Heart right ventricle (tissue), 16 donors: ENCODE measurements around the gene SIGLEC5. TPM values are rescaled to one million over a fixed set of nuclear protein-coding genes. Genes with fewer than 3 reads are reported as not detected.
A peak's percentile ranks its signal among the peaks of the same experiment; 100 is the strongest.

Experiments used
- ATAC-seq, 8 donors: fragments of 200-7000 bp; cut with Tn5 transposase; one replicate each; pipeline ENCODE4 v1.9.1; 2020; ENCODE audit warnings: mild to moderate bottlenecking in 8 of 8, moderate library complexity in 8 of 8, moderate number of reproducible peaks in 1 of 8
- DNase-seq, 2 donors: peaks; one replicate each; pipeline ENCODE4 v3.0.0-alpha.2; 2020
- H3K27ac ChIP-seq, 10 donors: fragments of 200-600 bp; sonication (generic) in 2 of 10; one replicate each; pipeline versions ENCODE4 v1.5.0 to v1.8.0; 2020 to 2022; ENCODE audit warnings: mild to moderate bottlenecking in 3 of 10
- H3K27me3 ChIP-seq, 7 donors: fragments of 200-600 bp; one replicate each; pipeline ENCODE4 v1.8.0; 2021 to 2022; ENCODE audit warnings: mild to moderate bottlenecking in 2 of 7
- H3K36me3 ChIP-seq, 9 donors: fragments of 200-600 bp; sonication (generic) in 1 of 9; one replicate each; pipeline versions ENCODE4 v1.5.0 to v1.8.0; 2020 to 2022; ENCODE audit warnings: mild to moderate bottlenecking in 2 of 9
- H3K4me1 ChIP-seq, 9 donors: fragments of 200-600 bp; sonication (generic) in 1 of 9; one replicate each; pipeline versions ENCODE4 v1.5.0 to v1.8.0; 2020 to 2022; ENCODE audit warnings: mild to moderate bottlenecking in 4 of 9
- H3K4me3 ChIP-seq, 10 donors: fragments of 200-600 bp; sonication (generic) in 2 of 10; one replicate each; pipeline versions ENCODE4 v1.5.0 to v1.8.0; 2020 to 2022; ENCODE audit warnings: mild to moderate bottlenecking in 7 of 10, moderate library complexity in 2 of 10
- H3K9me3 ChIP-seq, 11 donors: fragments of 200-600 bp in 10 of 11; sonication (generic) in 2 of 11; one replicate each; pipeline versions ENCODE4 v1.5.0 to v1.8.0; 2013 to 2022; ENCODE audit warnings: mild to moderate bottlenecking in 2 of 11, control low read depth in 1 of 11, moderate library complexity in 1 of 11
- WGBS, 2 donors: extraction: QIAGEN DNeasy Blood & Tissue Kit; methylation state at CpG; one replicate each; pipeline ENCODE4 v1.1.7; 2013; ENCODE audit warnings: inconsistent platforms in 1 of 2; 5-methylcytosine and 5-hydroxymethylcytosine counted together
- intact Hi-C, 10 donors: fragments of 100-400 bp; cut with DNase I; formaldehyde crosslinking; loops; one replicate each; pipeline versions ENCODE4 v1.11.1 to v1.14.2; 2022
- polyA plus RNA-seq, 2 donors: library from polyadenylated mRNA; stranded (reverse); fragments of 200-250 nt; gene quantifications; one replicate each; pipeline ENCODE4 v1.2.3, GENCODE V29; 2013
- total RNA-seq, 10 donors: library from RNA; stranded (reverse); fragmentation: NEBNext Ultra II Directional in 3 of 10; extraction: Animal tissue kit (Norgen Biotek cat#: 25700) in 3 of 10; gene quantifications; one replicate each; pipeline versions ENCODE4 v1.2.1 to v1.2.4, GENCODE V29; 2021 to 2023
- TF ChIP-seq, protein P1 (sequence below), 9 donors: fragments of 200-600 bp; sonication (generic) in 2 of 9; IDR thresholded peaks; one replicate each; pipeline versions ENCODE4 v1.5.0 to v1.8.0; 2021 to 2022; ENCODE audit warnings: antibody characterized with exemption in 9 of 9, mild to moderate bottlenecking in 5 of 9, moderate library complexity in 1 of 9
- donor health status: Arrhythmogenic right ventricular cardiomyopathy.
- donor health status: ischemic (EF 13 %, LVEDD 7.1; RV severe dilation, severe dysfunction).
- donor health status: healthy with polysubstance abuse.
- donor health status: DM: no; HTN: yes; CAD: no.
- donor health status: DM: no; HTN: no; CAD: no.
- donor health status: ischemic (EF 25% LVEDD 6.9; RV normal size, moderate dysfunction).
- donor health status: ischemic (EF 25% LVEDD 5.7; RV mildly dilated, moderate dysfunction).
- donor health status: healthy.
- donor health status: DM: yes; HTN: yes; CAD: no.
- donor health status: Ischemic cardiomyopathy.
- donor health status: ischemic (EF 35%, LVEDD 5.7; RV mildly dilated, moderate dysfunction).
- donor health status: nonischemic (EF 11% LVEDD 7.7; RV severe dilation, severe dysfunction).
- donor health status: DM: yes; HTN: yes; CAD: no.
- donor health status: PGD.
- donor health status: ischemic (EF 29% LVEDD 5.4; RV normal size, mild dysfunction).
- donor health status: nonischemic (EF 23%, LVEDD 6.1; RV moderate dilation, normal function).

Gene SIGLEC5
- total and polyA plus RNA-seq, 12 donors, result 0.01 to 1.2 (median 0.34) TPM; not detected in 4

DNA sequence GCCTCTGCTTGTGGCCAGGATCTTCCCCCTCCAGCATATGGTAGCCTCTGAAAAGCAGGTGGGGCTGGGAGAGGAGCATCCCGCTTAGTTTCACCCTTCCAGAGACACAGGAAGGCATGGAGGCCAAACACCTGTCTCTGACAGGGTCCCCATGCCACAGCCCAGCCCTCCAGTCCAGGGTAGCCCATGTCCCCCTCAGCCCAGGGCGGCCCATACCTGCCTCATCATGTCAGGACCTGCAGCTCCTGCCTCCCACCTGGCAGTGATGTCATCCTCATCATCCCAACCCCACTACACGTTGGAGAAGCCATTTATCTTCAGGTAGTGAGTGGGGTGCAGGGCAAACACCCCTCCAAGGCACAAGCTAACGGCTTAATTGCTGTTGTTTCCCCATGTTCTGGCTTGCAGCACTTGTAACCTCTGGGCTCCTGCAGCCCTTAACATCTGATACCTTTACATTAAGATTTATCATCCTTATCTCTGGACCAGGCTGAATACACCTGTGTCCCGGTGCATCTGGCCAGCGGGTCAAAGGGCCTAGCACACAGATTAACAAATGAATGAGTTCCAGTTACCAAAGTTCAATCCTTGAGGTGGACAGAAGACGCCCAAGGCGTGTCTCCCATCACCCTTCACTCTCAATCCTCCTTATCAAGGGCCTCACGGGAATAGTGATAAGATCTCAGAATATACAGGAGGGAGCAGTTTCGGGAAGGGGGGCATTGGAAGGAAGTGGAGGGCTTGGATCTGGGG, 36.9 kb downstream of the SIGLEC5 start:
- intact Hi-C loops, result loop anchor here in 3 of 10 donors (10.0 kb wide), 1 partner anchor 489 kb away; the partner anchor contains the start of gene CTU1 (in 3 of the 3)
- peaks cover 0 to 3% (median 0%) of the 10 kb centered on the region in 9 donors for H3K36me3 ChIP-seq
- TF ChIP-seq, protein P1, sequence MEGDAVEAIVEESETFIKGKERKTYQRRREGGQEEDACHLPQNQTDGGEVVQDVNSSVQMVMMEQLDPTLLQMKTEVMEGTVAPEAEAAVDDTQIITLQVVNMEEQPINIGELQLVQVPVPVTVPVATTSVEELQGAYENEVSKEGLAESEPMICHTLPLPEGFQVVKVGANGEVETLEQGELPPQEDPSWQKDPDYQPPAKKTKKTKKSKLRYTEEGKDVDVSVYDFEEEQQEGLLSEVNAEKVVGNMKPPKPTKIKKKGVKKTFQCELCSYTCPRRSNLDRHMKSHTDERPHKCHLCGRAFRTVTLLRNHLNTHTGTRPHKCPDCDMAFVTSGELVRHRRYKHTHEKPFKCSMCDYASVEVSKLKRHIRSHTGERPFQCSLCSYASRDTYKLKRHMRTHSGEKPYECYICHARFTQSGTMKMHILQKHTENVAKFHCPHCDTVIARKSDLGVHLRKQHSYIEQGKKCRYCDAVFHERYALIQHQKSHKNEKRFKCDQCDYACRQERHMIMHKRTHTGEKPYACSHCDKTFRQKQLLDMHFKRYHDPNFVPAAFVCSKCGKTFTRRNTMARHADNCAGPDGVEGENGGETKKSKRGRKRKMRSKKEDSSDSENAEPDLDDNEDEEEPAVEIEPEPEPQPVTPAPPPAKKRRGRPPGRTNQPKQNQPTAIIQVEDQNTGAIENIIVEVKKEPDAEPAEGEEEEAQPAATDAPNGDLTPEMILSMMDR (IDR thresholded peaks at IDR 0.05), result no peak
- peaks cover 0 to 10% (median 5%) of the 10 kb centered on the region in 7 donors for H3K27me3 ChIP-seq
- peaks cover 0 to 17% (median 14%) of the 10 kb centered on the region in 9 donors for H3K4me1 ChIP-seq
- H3K27ac ChIP-seq, result peak overlapping the region in 6 of 10 donors; percentile 13 to 81 (median 42)
- peaks cover 0 to 4% (median 0%) of the 10 kb centered on the region in 11 donors for H3K9me3 ChIP-seq
- DNase-seq, result no peak
- H3K4me3 ChIP-seq, result peak overlapping the region; percentile 49 to 84 (median 71)
- ATAC-seq, result no peak
- WGBS, 2 donors, result 25 to 32% methylated on average over 10 of the region's 10 CpGs

DNA sequence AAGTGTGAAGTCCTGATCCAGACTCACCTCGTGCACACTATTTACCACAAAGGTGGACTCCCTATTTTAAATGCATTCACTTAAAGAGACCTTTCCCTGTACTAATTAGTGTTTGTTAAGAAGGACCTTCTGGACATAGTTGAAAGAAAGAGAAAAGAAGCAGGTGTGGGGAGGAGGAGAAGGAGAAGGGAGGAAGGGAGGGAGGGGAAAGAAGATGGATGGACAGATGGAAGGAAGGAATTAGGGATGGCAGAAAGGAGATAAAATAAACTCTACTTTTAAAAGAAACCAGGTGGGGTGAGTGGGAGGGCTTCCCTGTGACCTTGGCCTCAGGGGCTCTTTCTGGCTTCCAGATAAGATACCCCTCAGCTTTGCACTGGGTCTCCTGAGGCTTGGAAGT, 37.7 kb downstream of the SIGLEC5 start:
- peaks cover 0 to 11% (median 6%) of the 10 kb centered on the region in 9 donors for H3K36me3 ChIP-seq
- no peak overlapping the region for H3K27ac ChIP-seq
- peaks cover 0 to 17% (median 14%) of the 10 kb centered on the region in 9 donors for H3K4me1 ChIP-seq
- intact Hi-C loops, result loop anchor here in 3 of 10 donors (10.0 kb wide), 1 partner anchor 488 kb away; the partner anchor contains the start of gene CTU1 (in 3 of the 3)
- no peak overlapping the region for H3K4me3 ChIP-seq
- ATAC-seq (no peak), DNase-seq (no peak)
- peaks cover 0 to 2% (median 0%) of the 10 kb centered on the region in 7 donors for H3K27me3 ChIP-seq
- TF ChIP-seq, protein P1 (IDR thresholded peaks at IDR 0.05), result no peak
- 78 to 79% methylated on average over 1 of the region's 1 CpG for WGBS, 2 donors
- peaks cover 0 to 12% (median 8%) of the 10 kb centered on the region in 11 donors for H3K9me3 ChIP-seq

DNA sequence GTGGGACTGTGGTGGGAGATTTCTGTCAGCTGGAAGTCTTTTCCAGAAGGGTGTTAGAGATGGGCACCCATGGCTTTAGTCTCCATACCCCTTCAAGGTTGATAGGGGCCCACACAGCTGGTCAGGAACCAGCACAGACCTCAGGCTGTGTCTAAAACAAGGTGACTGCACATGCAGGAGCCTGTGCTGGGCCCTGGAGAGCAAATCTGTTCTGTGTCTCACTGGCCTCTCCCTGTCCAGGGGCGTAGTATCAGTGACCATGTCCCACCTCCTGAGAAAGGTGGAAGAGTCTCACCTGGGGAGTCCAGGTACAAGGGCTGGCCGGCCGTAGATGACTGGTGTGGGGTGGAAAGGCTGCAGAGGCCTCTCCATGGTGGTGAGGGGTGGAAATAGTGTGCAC, 39.8 kb downstream of the SIGLEC5 start:
- H3K36me3 ChIP-seq, result peaks cover 0 to 31% (median 25%) of the 10 kb centered on the region in 9 donors
- peaks cover 0 to 17% (median 14%) of the 10 kb centered on the region in 9 donors for H3K4me1 ChIP-seq
- H3K27ac ChIP-seq, result no peak overlapping the region
- intact Hi-C loops, result loop anchor here in 3 of 10 donors (10.0 kb wide), 1 partner anchor 486 kb away; the partner anchor contains the start of gene CTU1 (in 3 of the 3)
- peaks cover 0 to 31% (median 14%) of the 10 kb centered on the region in 11 donors for H3K9me3 ChIP-seq
- H3K27me3 ChIP-seq, result no peaks in the 10 kb centered on the region
- DNase-seq (no peak), ATAC-seq (no peak)
- WGBS, 2 donors, result 80 to 96% methylated on average over 3 of the region's 3 CpGs
- no peak overlapping the region for H3K4me3 ChIP-seq
- TF ChIP-seq, protein P1 (IDR thresholded peaks at IDR 0.05), result no peak

DNA sequence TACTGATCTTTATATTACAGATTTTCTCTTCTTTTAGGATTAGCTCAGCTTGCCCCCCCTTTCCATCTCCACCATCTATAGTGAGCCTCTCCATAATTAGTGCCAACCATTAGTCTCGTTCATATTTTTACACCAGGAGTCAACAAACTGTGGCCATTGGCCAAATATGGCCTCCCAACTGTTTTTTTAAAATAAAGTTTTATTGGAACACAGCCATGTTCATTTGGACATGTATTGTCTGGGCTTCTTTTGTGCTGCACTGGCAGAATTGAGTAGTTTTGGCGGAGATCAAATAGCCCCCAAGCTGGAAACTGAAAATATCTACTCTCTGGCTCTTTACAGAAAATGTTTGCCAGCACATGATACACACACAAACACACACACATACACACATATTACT, 40.7 kb downstream of the SIGLEC5 start:
- TF ChIP-seq, protein P1 (IDR thresholded peaks at IDR 0.05), result no peak
- Histone ChIP-seq H3K9me3 (peaks cover 0 to 40% (median 14%) of the 10 kb centered on the region in 11 donors), H3K36me3 (peaks cover 0 to 41% (median 34%) of the 10 kb centered on the region in 9 donors), H3K4me3 (no peak overlapping the region), H3K4me1 (peaks cover 0 to 11% (median 9%) of the 10 kb centered on the region in 9 donors), H3K27ac (no peak overlapping the region), H3K27me3 (no peaks in the 10 kb centered on the region)
- ATAC-seq (no peak), DNase-seq (no peak)
- 95 to 98% methylated on average over 2 of the region's 2 CpGs for WGBS, 2 donors
- intact Hi-C loops, result no loop called here
